Stomach (tissue), 9 donors: Measurements from ENCODE around the gene ANGPTL8. TPM values are rescaled to one million over a fixed set of nuclear protein-coding genes. Genes with fewer than 3 reads are reported as not detected.

Experiments used
- DNase-seq, 2 donors: peaks; one replicate each; pipeline versions ENCODE4 v3.0.0 to v3.0.0-alpha.2; 2013 to 2019
- H3K27ac ChIP-seq, 5 donors: fragments of 200-600 bp in 4 of 5; sonication (generic) in 4 of 5; one replicate each; pipeline ENCODE4 v1.5.1; 2013 to 2019; ENCODE audit warnings: mild to moderate bottlenecking in 1 of 5, moderate library complexity in 1 of 5
- H3K27me3 ChIP-seq, 3 donors: fragments of 200-600 bp; sonication (generic); one replicate each; pipeline ENCODE4 v1.5.1; 2017 to 2019; ENCODE audit warnings: mixed run types in 1 of 3
- H3K36me3 ChIP-seq, 4 donors: fragments of 200-600 bp; sonication (generic); 1 replicate in 3 of 4; 2 replicates in 1 of 4; pipeline ENCODE4 v1.5.1; 2016 to 2019
- H3K4me1 ChIP-seq, 4 donors: fragments of 200-600 bp; sonication (generic); one replicate each; pipeline ENCODE4 v1.5.1; 2016 to 2019
- H3K4me3 ChIP-seq, 4 donors: fragments of 200-600 bp; sonication (generic) in 3 of 4; one replicate each; pipeline ENCODE4 v1.5.1; 2016 to 2019; ENCODE audit warnings: mild to moderate bottlenecking in 1 of 4
- H3K9me3 ChIP-seq, 4 donors: fragments of 200-600 bp; sonication (generic); one replicate each; pipeline ENCODE4 v1.5.1; 2016 to 2019
- EP300 ChIP-seq: sonication (generic); formaldehyde crosslinking; IDR thresholded peaks from one replicate; pipeline ENCODE4 v1.6.1; 2017; ENCODE audit warnings: antibody characterized with exemption
- POLR2A ChIP-seq, 4 donors: fragments of 450-650 bp; IDR thresholded peaks; one replicate each; pipeline ENCODE4 v1.6.1; 2016; ENCODE audit warnings: antibody characterized with exemption in 4 of 4, control low read depth in 2 of 4, mild to moderate bottlenecking in 1 of 4, moderate library complexity in 1 of 4
- POLR2AphosphoS5 ChIP-seq, 3 donors: sonication (generic); formaldehyde crosslinking; IDR thresholded peaks; one replicate each; pipeline ENCODE4 v1.6.1; 2016; ENCODE audit warnings: antibody characterized with exemption in 3 of 3
- WGBS, 5 donors: extraction: QIAGEN DNeasy Blood & Tissue Kit in 3 of 5; methylation state at CpG; one replicate each; pipeline versions ENCODE4 v1.1.5 to v1.1.7; 2013 to 2018; 5-methylcytosine and 5-hydroxymethylcytosine counted together
- intact Hi-C: fragments of 100-400 bp; cut with DNase I; formaldehyde crosslinking; loops from one replicate; pipeline ENCODE4 v1.15.1; 2023; ENCODE audit warnings: low total_unique reads
- polyA plus RNA-seq, 3 donors: library from polyadenylated mRNA; stranded (reverse); fragments of 200-250 nt; gene quantifications; one replicate each; pipeline ENCODE4 v1.2.3, GENCODE V29; 2013
- total RNA-seq, 5 donors: library from RNA; depleted of rRNA; stranded (reverse); fragments of >200 nt; gene quantifications; one replicate each; pipeline versions ENCODE4 v1.1.0 to v1.2.3, GENCODE V29; 2014 to 2016
- TF ChIP-seq, protein P1 (sequence below), 7 experiments: fragments of 450-650 bp in 4 of 7; fragments of 200-600 bp in 3 of 7; sonication (generic) in 3 of 7; IDR thresholded peaks; one replicate each; pipeline ENCODE4 v1.5.1; 2016 to 2019; ENCODE audit warnings: antibody characterized with exemption in 7 of 7, control low read depth in 2 of 7, mild to moderate bottlenecking in 1 of 7
- donor health status: healthy with polysubstance abuse.
- donor health status: Bipolar disorder and iron deficiency.
- donor health status: healthy.

Gene ANGPTL8
- total and polyA plus RNA-seq, 8 donors = 0.70 TPM; not detected in 7

GRCh38 chr19:11195681-11196080, 43.7 kb upstream of the ANGPTL8 start:
- peaks cover 57 to 80% (median 73%) of the 10 kb centered on the region in 4 donors for H3K4me1 ChIP-seq
- H3K27me3 ChIP-seq = no peaks in the 10 kb centered on the region
- DNase-seq = no peak
- 58 to 75% (median 71%) methylated on average over 12 of the region's 12 CpGs for WGBS, 5 donors
- H3K36me3 ChIP-seq = peaks cover 25 to 54% (median 48%) of the 10 kb centered on the region in 4 donors
- H3K9me3 ChIP-seq = no peaks in the 10 kb centered on the region
- TF ChIP-seq, protein P1, sequence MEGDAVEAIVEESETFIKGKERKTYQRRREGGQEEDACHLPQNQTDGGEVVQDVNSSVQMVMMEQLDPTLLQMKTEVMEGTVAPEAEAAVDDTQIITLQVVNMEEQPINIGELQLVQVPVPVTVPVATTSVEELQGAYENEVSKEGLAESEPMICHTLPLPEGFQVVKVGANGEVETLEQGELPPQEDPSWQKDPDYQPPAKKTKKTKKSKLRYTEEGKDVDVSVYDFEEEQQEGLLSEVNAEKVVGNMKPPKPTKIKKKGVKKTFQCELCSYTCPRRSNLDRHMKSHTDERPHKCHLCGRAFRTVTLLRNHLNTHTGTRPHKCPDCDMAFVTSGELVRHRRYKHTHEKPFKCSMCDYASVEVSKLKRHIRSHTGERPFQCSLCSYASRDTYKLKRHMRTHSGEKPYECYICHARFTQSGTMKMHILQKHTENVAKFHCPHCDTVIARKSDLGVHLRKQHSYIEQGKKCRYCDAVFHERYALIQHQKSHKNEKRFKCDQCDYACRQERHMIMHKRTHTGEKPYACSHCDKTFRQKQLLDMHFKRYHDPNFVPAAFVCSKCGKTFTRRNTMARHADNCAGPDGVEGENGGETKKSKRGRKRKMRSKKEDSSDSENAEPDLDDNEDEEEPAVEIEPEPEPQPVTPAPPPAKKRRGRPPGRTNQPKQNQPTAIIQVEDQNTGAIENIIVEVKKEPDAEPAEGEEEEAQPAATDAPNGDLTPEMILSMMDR (IDR thresholded peaks at IDR 0.05) = no peak
- TF ChIP-seq POLR2AphosphoS5 (IDR thresholded peaks at IDR 0.05) (no peak), POLR2A (IDR thresholded peaks at IDR 0.05) (no peak), EP300 (no peak)
- peak overlapping the region; percentile 67 to 77 (median 74) for H3K4me3 ChIP-seq
- peak overlapping the region; percentile 40 to 98 (median 91) for H3K27ac ChIP-seq
- intact Hi-C loops = no loop called here

DNA sequence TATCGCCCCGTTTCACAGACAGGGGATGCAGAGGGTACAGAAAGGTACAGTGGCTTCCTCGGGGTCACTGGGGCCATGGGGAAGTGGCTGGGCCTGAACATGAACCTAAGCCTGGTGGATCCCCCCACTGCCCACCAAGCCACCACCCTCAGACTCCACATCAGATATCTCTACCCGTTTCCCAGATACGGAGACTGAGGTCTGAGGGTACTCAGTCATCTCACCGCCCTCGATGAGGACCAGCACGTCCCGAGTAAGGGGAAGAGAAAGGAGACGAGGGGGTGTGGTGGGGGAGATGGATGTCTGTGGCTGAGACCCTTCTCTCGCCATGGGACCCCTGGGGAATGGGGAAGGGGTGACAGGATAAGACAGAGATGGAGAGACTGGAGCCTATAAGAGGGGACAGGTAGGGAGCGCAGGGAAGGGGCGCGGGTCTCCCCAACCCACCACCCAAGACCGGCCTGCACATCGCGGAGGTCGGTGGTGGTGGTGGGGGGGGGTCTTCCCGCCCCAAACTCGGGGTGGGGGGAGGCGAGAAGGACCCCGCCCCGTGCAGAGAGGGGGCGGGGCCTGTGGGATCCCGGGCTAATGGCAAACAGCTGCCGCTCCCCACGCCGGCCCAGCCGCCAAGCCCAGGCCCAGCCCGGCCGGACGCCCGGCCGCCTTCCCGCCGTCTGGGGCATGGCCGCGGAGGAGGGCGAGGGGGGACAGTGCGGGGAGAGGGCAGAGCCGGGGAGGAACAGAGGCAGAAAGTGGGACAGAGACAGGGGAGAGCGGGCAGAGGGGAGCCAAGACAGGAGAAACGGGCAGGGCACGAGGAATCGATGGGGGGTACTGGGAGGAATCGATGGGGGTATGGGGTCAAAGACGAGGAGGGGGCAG, 42.8 kb upstream of the ANGPTL8 start:
- TF ChIP-seq EP300 (no peak), POLR2AphosphoS5 (IDR thresholded peaks at IDR 0.05) (no peak), POLR2A (IDR thresholded peaks at IDR 0.05) (no peak)
- TF ChIP-seq, protein P1 (IDR thresholded peaks at IDR 0.05) = no peak
- Histone ChIP-seq H3K4me3 (peak overlapping the region; percentile 67 to 77 (median 74)), H3K9me3 (no peaks in the 10 kb centered on the region), H3K27ac (peak overlapping the region; percentile 88 to 98 (median 94)), H3K36me3 (peaks cover 22 to 61% (median 51%) of the 10 kb centered on the region in 4 donors), H3K4me1 (peaks cover 48 to 70% (median 63%) of the 10 kb centered on the region in 4 donors), H3K27me3 (no peaks in the 10 kb centered on the region)
- peak; percentile 36 to 81 for DNase-seq
- WGBS, 5 donors = 15 to 25% (median 17%) methylated on average over 24 to 47 of the region's 47 CpGs
- intact Hi-C loops = no loop called here

DNA sequence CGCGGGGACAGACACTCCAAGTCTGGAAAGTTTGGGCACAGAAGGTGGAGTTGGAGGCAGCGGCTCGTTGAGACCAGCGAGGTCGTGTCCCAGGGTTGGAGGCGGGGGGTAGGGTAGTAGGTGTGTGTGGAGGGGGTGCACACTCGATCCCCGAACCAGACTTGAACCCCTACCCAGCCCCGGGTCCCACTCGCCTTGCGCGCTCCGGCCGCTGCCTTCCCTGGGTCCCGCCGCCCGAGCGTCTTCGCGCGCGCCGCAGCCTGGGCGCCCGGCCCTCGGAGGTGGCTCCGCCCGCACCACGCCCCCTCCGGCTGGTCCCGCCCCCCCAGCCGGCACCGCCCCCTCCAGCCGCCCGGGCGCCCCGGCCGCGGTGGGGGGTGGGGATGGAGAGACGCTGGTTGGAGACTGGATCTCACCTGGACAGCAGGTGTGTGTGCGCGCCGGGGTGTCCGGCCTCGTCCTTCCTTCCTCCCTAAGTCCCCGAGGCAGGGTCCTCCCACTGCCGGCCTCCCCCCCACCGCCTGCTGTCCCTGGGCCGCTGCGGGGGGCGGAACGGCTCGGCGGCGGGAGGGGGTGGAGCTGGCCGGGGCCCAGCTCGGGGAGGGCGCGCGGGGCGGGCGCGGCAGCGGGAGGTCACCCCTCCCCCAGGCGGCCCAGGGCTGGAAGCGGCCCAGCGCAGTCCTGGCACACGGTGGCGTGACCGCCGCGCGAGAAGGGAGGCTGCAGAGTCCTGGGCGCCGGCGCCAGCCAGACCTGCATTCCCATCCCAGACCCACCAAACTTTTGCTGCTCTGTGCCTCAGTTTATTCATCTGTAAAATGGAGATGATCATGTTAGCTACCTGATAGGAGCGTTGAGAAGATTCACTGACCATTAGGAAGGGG, 41.9 kb upstream of the ANGPTL8 start, which contains the start of gene KANK2:
Gene KANK2, minus strand, starts transcription at position 255 of the 884 bp plus-strand sequence. CDS start 3,034 bp downstream, outside the sequence.
- intact Hi-C loops = no loop called here
- TF ChIP-seq POLR2A (IDR thresholded peaks at IDR 0.05) (no peak), EP300 (no peak), POLR2AphosphoS5 (IDR thresholded peaks at IDR 0.05) (peak; percentile 59 to 83 (median 77))
- TF ChIP-seq, protein P1 (IDR thresholded peaks at IDR 0.05) = peak in 3 of 7 experiments; percentile 12 to 19 (median 14)
- H3K9me3 ChIP-seq = no peaks in the 10 kb centered on the region
- peaks cover 22 to 61% (median 52%) of the 10 kb centered on the region in 4 donors for H3K36me3 ChIP-seq
- WGBS, 5 donors = 1 to 3% (median 1%) methylated on average over 18 to 78 of the region's 78 CpGs
- peak; percentile 91 to 95 for DNase-seq
- peaks cover 47 to 68% (median 58%) of the 10 kb centered on the region in 4 donors for H3K4me1 ChIP-seq
- no peaks in the 10 kb centered on the region for H3K27me3 ChIP-seq
- H3K27ac ChIP-seq = peak within 1 kb of the TSS; percentile 88 to 98 (median 94)
- H3K4me3 ChIP-seq = peak within 1 kb of the TSS; percentile 67 to 77 (median 74)

GRCh38 chr19:11198175-11198534, 41.3 kb upstream of the ANGPTL8 start:
- WGBS, 5 donors = 63 to 76% (median 65%) methylated on average over 7 of the region's 7 CpGs
- intact Hi-C loops = no loop called here
- H3K36me3 ChIP-seq = peaks cover 16 to 58% (median 48%) of the 10 kb centered on the region in 4 donors
- peak overlapping the region; percentile 88 to 98 (median 94) for H3K27ac ChIP-seq
- H3K4me3 ChIP-seq = peak overlapping the region in 3 of 4 donors; percentile 67 to 76 (median 72)
- DNase-seq = no peak
- no peaks in the 10 kb centered on the region for H3K27me3 ChIP-seq
- H3K9me3 ChIP-seq = no peaks in the 10 kb centered on the region
- no peak for TF ChIP-seq POLR2A (IDR thresholded peaks at IDR 0.05)
- TF ChIP-seq EP300 = no peak
- TF ChIP-seq, protein P1 (IDR thresholded peaks at IDR 0.05) = no peak
- TF ChIP-seq POLR2AphosphoS5 (IDR thresholded peaks at IDR 0.05) = no peak
- peaks cover 42 to 68% (median 55%) of the 10 kb centered on the region in 4 donors for H3K4me1 ChIP-seq
